HG02678 (cell line): Measurements from ENCODE around the gene C22orf23.

Source experiments
- ATAC-seq: cut with Tn5 transposase; IDR thresholded peaks from one replicate; pipeline ENCODE4 v1.9.1; 2021; ENCODE audit warnings: mild to moderate bottlenecking, moderate library complexity; ENCODE audit not compliant: unreplicated experiment

Gene C22orf23

DNA sequence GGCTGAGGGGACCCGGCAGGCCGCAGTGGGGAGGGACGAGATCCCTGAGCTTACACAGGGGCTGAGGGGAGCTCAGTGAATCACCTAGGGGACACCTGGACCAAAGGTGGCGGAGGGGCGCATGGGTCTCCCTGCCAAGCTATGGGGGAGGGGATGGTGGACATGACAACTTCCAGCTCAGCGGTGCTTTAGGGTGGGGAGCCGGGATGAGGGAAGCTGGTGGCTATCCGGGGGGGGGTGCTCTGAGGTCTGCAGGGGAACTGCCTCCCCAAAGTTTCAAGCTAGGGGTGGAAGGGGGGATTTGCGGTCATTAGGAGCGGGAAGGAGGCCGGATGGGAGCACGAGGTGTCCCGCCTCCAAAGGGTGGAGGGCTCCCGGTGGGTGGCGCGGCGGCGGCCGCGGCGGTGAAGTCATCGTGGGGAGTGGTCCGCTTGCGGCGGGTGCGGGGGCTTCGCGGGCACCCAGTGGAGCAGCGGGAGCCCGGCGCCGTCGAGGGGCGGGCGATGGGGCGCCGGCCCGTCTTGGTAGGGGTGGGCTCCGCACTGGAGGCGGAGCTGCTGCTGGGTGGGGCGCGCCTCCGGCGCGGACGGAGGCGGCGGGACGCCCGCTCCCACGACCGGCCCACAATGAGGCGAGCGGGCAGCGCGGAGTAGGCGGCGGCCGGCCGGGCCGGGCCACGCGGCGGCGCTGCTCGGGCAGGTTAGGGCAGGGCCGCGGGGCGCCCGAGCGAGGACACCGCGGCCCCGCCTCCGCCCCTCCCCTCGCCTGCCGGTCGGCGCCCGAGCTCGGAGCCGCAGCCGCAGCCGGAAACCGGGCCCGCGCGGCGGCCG, 47.7 kb downstream of the C22orf23 start, which contains the start of gene MICALL1:
TSS of gene MICALL1 (plus strand) at position 764 of the 830 bp plus-strand sequence. CDS start 126 bp downstream, outside the sequence.
- ATAC-seq, result peak; percentile 88

DNA sequence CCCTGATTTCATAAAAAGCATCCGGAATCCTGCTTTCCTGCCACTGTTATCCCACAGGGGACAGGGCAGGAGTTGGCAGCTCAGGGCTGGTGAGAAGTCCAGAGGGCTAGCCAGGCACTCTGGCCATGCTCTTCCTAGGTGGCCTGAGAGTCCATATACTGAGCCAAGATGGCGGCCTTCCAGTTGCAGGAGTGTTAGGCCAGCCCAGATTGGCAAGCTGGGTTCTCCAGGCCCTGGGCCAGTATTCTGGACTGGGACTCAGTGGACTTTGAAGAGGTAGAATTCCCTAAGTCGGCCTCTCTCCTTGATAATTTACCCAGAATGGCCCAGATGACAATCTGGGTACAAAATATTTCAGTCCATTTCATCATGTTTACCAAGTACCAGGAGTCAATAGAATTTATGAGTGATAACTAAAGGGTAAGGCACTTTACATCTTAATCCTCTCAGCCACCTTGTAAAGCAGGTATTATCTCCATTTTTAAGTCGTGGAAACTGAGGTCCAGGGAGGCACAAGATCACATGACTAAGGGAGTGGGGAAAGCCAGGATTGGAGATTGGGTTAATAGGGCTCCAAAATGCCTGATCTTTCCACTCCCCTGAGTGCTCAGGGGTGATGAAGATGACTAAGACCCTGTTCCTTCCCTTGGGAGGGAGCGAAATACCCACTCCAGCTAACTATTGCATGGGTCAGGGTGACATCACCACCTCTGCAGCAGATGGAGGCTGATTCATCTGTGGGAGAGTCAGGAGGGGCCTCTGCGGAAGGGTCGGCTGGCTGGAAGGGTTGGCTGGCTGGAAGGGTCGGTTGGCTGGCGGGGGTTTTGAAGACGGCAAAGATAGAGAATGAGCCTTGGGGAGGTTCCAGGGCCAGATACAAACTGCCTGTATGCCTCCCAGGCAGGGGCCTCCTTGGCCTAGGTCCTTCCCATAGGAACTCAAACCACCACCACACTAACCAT, 48.5 kb downstream of the C22orf23 start:
- ATAC-seq, result no peak

DNA sequence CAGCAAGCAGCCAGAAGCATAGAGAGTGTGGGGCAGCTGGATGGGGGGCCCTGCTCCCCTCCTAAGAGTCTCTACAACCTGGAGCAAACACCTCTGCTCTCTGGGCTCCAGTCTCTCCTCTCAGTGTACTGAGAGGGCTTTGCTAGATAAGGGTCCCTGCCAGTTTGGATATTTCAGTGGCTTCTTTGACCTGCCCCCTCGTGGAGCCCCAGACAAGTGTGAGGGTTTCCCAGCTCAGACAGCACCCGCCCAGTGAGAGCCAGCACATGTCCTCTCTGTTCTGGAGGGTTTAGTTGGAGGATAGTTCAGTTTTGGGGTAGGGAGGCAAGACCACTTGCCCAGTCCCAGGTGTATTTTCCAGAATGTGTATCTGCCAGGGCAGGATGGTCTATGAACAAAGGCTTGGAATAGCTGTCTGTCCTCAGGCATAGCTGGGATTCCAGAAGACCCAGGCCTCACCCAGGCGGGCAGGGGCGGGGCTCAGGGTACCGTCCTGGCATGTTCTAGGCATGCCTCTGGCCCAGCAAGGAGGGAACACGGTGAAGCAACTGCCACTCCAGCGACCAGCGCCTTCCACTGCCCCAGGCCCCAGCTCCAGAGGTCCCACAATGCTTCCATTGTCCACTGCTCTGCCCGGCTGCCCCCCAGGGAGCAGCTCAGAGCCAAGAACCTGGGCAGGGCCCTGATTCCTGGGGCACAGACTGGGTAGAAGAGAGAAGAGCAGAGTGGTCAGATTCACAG, 54.8 kb downstream of the C22orf23 start:
- no peak for ATAC-seq

DNA sequence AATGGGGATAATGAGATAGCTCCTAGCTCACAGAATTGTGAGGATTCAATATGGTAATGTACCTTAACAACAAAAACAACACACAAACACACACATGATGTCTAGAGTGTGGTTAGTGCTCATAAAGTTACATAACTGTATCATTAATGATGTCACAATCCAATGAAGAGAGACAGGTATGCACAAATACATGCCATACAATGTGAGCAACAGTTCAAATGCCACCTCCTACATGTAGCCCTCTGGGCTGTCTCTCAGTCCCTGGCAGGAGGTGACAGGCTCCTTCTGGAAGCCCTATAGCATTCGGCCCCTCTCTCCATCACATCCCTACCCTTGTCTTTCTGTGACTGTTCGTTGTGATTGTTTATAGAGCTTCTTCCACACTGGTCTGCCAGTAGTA, 55.6 kb downstream of the C22orf23 start:
- no peak for ATAC-seq

DNA sequence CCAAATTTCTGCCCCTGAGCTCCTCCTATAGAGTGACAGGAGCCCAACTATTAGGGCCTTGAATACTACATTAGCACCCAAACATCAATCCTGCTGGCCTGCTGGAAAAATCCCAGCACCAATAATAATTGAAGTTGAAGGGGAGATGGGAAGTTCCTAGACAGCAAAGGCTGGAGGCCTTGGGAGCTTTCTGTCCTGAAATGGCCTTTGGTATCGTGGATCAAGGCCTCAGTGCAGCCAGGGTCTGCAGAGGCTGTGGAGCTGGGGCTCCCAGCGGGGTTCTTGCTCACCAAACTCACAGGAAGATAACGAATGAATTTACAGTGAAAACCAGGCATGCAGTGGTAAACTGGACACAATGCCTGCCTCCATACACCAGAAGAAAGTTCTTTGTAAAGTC, 56.5 kb downstream of the C22orf23 start:
- no peak for ATAC-seq

DNA sequence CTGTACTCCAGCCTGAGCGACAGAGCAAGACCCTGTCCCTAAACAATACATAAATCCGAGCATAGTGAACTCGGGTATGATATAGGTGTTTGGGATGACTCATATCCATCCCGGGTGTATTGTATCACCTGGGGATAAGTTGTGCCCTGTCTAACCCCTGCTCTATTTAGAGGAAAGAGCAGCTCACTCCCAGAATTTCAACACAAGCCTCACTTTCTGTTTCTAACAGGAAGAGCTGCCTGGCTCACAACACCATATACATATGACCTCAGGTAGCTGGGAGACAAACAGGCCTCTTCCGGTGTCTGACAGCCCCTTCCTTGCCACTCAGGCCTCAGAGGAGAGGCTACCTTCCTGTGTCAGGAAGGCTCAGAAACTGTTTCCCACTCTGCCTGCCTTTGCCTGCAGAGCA, 57.2 kb downstream of the C22orf23 start:
- no peak for ATAC-seq

DNA sequence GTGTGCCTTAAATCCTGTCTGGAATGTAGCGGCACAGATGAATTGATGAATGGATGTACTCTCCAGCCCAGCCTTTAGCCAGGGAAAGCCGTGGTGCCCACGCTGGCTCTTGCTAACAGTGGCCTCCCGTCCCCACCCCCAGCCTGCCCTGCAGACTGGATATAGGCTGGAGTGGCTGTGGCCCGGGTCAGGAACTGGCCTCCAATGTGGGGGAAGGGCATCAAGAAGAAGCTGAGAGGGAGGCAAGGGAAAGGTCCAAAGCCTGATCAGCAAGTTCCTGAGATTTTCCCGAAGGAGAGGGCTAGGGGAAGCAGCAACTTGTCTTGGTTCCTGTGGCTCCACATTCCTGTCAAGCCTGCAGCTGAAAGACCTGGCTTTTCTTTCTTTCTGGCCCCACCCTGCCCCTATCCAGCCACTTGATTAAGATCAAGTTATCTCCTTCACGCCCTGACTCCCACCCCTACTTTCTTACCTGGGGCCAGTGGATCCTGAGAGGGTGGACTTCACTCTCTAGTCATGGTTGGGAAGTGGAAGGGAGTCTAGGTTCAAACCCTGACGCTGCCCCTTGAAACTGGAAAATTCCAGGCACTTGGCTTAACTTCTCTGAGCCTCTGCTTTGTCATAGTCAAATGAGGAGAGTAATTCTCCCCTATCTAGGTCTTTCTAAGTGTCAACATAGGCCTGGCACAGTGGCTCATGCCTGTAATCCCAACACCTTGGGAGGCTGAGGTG, 58.3 kb downstream of the C22orf23 start:
- ATAC-seq, result no peak

DNA sequence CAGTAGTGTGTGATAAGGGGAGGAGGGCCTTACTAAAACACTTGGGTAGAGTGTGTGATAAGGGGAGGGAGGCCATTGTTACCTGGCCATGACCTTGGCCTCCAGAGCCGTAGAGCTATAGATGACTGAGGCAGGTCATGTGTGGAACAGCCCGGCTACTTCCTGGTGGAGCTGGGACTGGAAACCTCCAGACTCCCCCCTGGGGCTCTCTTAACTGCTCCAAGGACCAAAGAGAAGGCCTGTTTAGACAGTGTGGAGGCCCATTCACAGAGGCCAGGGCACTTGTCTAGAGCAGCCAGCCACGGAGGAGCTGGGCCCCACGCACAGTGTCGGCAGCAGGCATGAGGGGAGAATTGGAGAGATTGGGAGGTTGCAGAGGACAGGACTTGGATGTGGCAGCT, 59.8 kb downstream of the C22orf23 start:
- ATAC-seq, result no peak
